GM23248 (cell line): Measurements from ENCODE around the gene TSPAN4. TPM values are rescaled to one million over a fixed set of nuclear protein-coding genes. Genes with fewer than 3 reads are reported as not detected.

Experiments used
- DNase-seq: peaks from one replicate; pipeline ENCODE4 v3.0.0-alpha.2; 2015
- H2AFZ ChIP-seq: fragments of 200-600 bp; sonication (generic); 2 replicates; pipeline ENCODE4 v1.6.1; 2016; ENCODE audit warnings: antibody characterized with exemption
- H3F3A ChIP-seq: fragments of 200-600 bp; sonication (generic); 2 replicates; pipeline ENCODE4 v1.6.1; 2016; ENCODE audit warnings: mild to moderate bottlenecking, antibody characterized with exemption, mixed run types; ENCODE audit not compliant: insufficient read depth
- H3K27ac ChIP-seq: fragments of 200-600 bp; sonication (generic); 2 replicates; pipeline ENCODE4 v1.5.1; 2016; ENCODE audit warnings: mild to moderate bottlenecking
- H3K27me3 ChIP-seq: fragments of 200-600 bp; sonication (generic); replicated peaks from 2 replicates; pipeline ENCODE4 v1.6.1; 2016; ENCODE audit warnings: mild to moderate bottlenecking; ENCODE audit not compliant: insufficient read depth
- H3K36me3 ChIP-seq: fragments of 200-600 bp; sonication (generic); 2 replicates; pipeline ENCODE4 v1.6.1; 2016; ENCODE audit warnings: low read depth, mild to moderate bottlenecking
- H3K4me1 ChIP-seq: fragments of 200-600 bp; sonication (generic); 2 replicates; pipeline ENCODE4 v1.6.1; 2016; ENCODE audit warnings: mild to moderate bottlenecking; ENCODE audit not compliant: insufficient read depth
- H3K4me2 ChIP-seq: fragments of 200-600 bp; sonication (generic); one replicate; pipeline ENCODE4 v1.6.1; 2016; ENCODE audit warnings: mild to moderate bottlenecking; ENCODE audit not compliant: unreplicated experiment
- H3K4me3 ChIP-seq: fragments of 200-600 bp; sonication (generic); 2 replicates; pipeline ENCODE4 v1.5.1; 2016; ENCODE audit warnings: mild to moderate bottlenecking
- H3K79me2 ChIP-seq: fragments of 200-600 bp; sonication (generic); 2 replicates; pipeline ENCODE4 v1.6.1; 2016; ENCODE audit warnings: mild to moderate bottlenecking; ENCODE audit not compliant: insufficient read depth
- H3K9ac ChIP-seq: fragments of 200-600 bp; sonication (generic); 2 replicates; pipeline ENCODE4 v1.6.1; 2016; ENCODE audit warnings: mild to moderate bottlenecking
- H3K9me2 ChIP-seq: fragments of 200-600 bp; sonication (generic); 2 replicates; pipeline ENCODE4 v1.6.1; 2016; ENCODE audit warnings: mixed run types, mild to moderate bottlenecking, moderate library complexity; ENCODE audit not compliant: insufficient read depth
- H3K9me3 ChIP-seq: fragments of 200-600 bp; sonication (generic); one replicate; pipeline ENCODE4 v1.6.1; 2017; ENCODE audit warnings: low read depth
- H4K20me1 ChIP-seq: fragments of 200-600 bp; sonication (generic); 2 replicates; pipeline ENCODE4 v1.6.0; 2016; ENCODE audit not compliant: insufficient read depth
- EZH2 ChIP-seq: fragments of 200-600 bp; sonication (generic); IDR thresholded peaks from 2 replicates; pipeline ENCODE4 v1.6.1; 2018; ENCODE audit warnings: antibody characterized with exemption, mild to moderate bottlenecking; ENCODE audit not compliant: insufficient read depth, poor library complexity, severe bottlenecking
- EZH2phosphoT487 ChIP-seq: fragments of 200-600 bp; sonication (generic); IDR thresholded peaks from 2 replicates; pipeline ENCODE4 v1.6.1; 2018; ENCODE audit warnings: antibody characterized with exemption, moderate library complexity, mild to moderate bottlenecking, low read depth; ENCODE audit not compliant: insufficient read depth
- WGBS, 2 experiments: methylation state at CpG; one replicate each; pipeline ENCODE4 v1.1.6; 2015 to 2017; ENCODE audit warnings: low lambda C conversion rate in 2 of 2, low coverage in 1 of 2; ENCODE audit errors: missing lambda C conversion rate in 2 of 2; 5-methylcytosine and 5-hydroxymethylcytosine counted together
- in situ Hi-C: fragments of 300-500 bp; cut with MboI; formaldehyde crosslinking; loops from 2 replicates; pipeline ENCODE4 v1.15.0; 2020
- polyA plus RNA-seq: library from polyadenylated mRNA; unstranded; fragments of >200 nt; fragmentation: Nextera tagmentation; extraction: Ambion mirVana; gene quantifications from 2 replicates; pipeline ENCODE4 v1.2.1, GENCODE V29; 2016
- total RNA-seq: library from RNA; depleted of rRNA; stranded (reverse); fragments of >200 nt; shearing (Covaris generic); gene quantifications from 2 replicates; pipeline ENCODE4 v1.2.3, GENCODE V29; 2014

Gene TSPAN4
- total and polyA plus RNA-seq, 2 experiments from 2014 or later = 343 to 393 TPM

- Histone ChIP-seq H3K36me3 (no peaks in the 10 kb centered on the region), H2AFZ (peak within 1 kb of the TSS; percentile 43; the same call in 1 of the 2 replicates), H3K27ac (peak within 1 kb of the TSS; percentile 98), H3K79me2 (peaks cover 42% of the 10 kb centered on the region), H4K20me1 (no peaks in the 10 kb centered on the region), H3F3A (peaks cover 8% of the 10 kb centered on the region; the same call in 1 of the 2 replicates), H3K9me2 (no peaks in the 10 kb centered on the region), H3K4me3 (peak within 1 kb of the TSS; percentile 92), H3K4me1 (peaks cover 14% of the 10 kb centered on the region; the same call in 1 of the 2 replicates), H3K9me3 (no peaks in the 10 kb centered on the region), H3K4me2 (peak within 1 kb of the TSS; percentile 81), H3K27me3 (no peaks in the 10 kb centered on the region), H3K9ac (peak within 1 kb of the TSS; percentile 97)
- no peak for TF ChIP-seq EZH2phosphoT487
- no peak for TF ChIP-seq EZH2
- in situ Hi-C loops = no loop called here
- peak; percentile 90 for DNase-seq
- 3% methylated on average over 18 to 58 of the region's 67 CpGs for WGBS, 2 experiments
Measured at GRCh38 chr11:832529-833113, 10.0 kb upstream of the TSPAN4 start, which contains the start of gene CD151. Gene CD151 (plus strand): TSS chr11:832952. CDS start chr11:836070, 3,118 bp downstream.

- H3K9ac ChIP-seq = peak overlapping the region; percentile 97
- H3K79me2 ChIP-seq = peaks cover 44% of the 10 kb centered on the region
- H3K9me3 ChIP-seq = no peaks in the 10 kb centered on the region
- peak overlapping the region; percentile 92 for H3K4me3 ChIP-seq
- TF ChIP-seq EZH2phosphoT487 (no peak), EZH2 (no peak)
- H3K4me1 ChIP-seq = peaks cover 14% of the 10 kb centered on the region; the same call in 1 of the 2 replicates
- DNase-seq = peak; percentile 85
- peak overlapping the region; percentile 98 for H3K27ac ChIP-seq
- no peaks in the 10 kb centered on the region for H3K9me2 ChIP-seq
- 1% methylated on average over 25 to 32 of the region's 55 CpGs for WGBS, 2 experiments
- H3K27me3 ChIP-seq = no peaks in the 10 kb centered on the region
- no peak overlapping the region for H2AFZ ChIP-seq
- no peaks in the 10 kb centered on the region for H3K36me3 ChIP-seq
- H3K4me2 ChIP-seq = peak overlapping the region; percentile 81
- in situ Hi-C loops = no loop called here
- no peaks in the 10 kb centered on the region for H4K20me1 ChIP-seq
- H3F3A ChIP-seq = peaks cover 8% of the 10 kb centered on the region; the same call in 1 of the 2 replicates
Measured at GRCh38 chr11:833114-833791, 9.4 kb upstream of the TSPAN4 start.

- peak; percentile 62 for DNase-seq
- Histone ChIP-seq H4K20me1 (no peaks in the 10 kb centered on the region), H3K27me3 (no peaks in the 10 kb centered on the region), H3K27ac (peak overlapping the region; percentile 98), H2AFZ (no peak overlapping the region), H3K79me2 (peaks cover 45% of the 10 kb centered on the region), H3K4me1 (peaks cover 14% of the 10 kb centered on the region; the same call in 1 of the 2 replicates), H3K9me3 (no peaks in the 10 kb centered on the region), H3K4me2 (peak overlapping the region; percentile 81), H3K4me3 (peak overlapping the region; percentile 92), H3F3A (peaks cover 8% of the 10 kb centered on the region; the same call in 1 of the 2 replicates), H3K36me3 (peaks cover 3% of the 10 kb centered on the region; the same call in 1 of the 2 replicates), H3K9ac (peak overlapping the region; percentile 97), H3K9me2 (no peaks in the 10 kb centered on the region)
- 2 to 5% methylated on average over 8 to 9 of the region's 9 CpGs for WGBS, 2 experiments
- no peak for TF ChIP-seq EZH2phosphoT487
- TF ChIP-seq EZH2 = no peak
- in situ Hi-C loops = no loop called here
Measured at GRCh38 chr11:833849-834311, 8.8 kb upstream of the TSPAN4 start.

GRCh38 chr11:834371-835316 lies 8.0 kb upstream of the TSPAN4 start:
- 3 to 5% methylated on average over 23 to 24 of the region's 31 CpGs for WGBS, 2 experiments
- in situ Hi-C loops = no loop called here
- no peaks in the 10 kb centered on the region for H4K20me1 ChIP-seq

More at GRCh38 chr11:834371-835316, 8.0 kb upstream of the TSPAN4 start:
- Histone ChIP-seq H3K9ac (peak overlapping the region; percentile 97), H3K27ac (peak overlapping the region; percentile 98), H3K4me2 (peak overlapping the region; percentile 81), H3K4me3 (peak overlapping the region; percentile 92), H3K4me1 (peaks cover 15% of the 10 kb centered on the region; the same call in 1 of the 2 replicates), H2AFZ (no peak overlapping the region), H3K27me3 (no peaks in the 10 kb centered on the region), H3K79me2 (peaks cover 52% of the 10 kb centered on the region), H3K9me2 (no peaks in the 10 kb centered on the region), H3K36me3 (peaks cover 9% of the 10 kb centered on the region), H3F3A (peaks cover 13% of the 10 kb centered on the region), H3K9me3 (no peaks in the 10 kb centered on the region)
- TF ChIP-seq EZH2phosphoT487 = no peak
- no peak for TF ChIP-seq EZH2
- peak; percentile 92 for DNase-seq
